GM21360 (cell line): ENCODE results near the gene SPHKAP.
"Not testable (repeated sequence)": the region's sequence is repeated elsewhere in the genome, so short reads cannot be mapped to it uniquely, and the experiment has no call there.

Source experiments
- ATAC-seq: cut with Tn5 transposase; IDR thresholded peaks from one replicate; pipeline ENCODE4 v1.9.1; 2021; ENCODE audit warnings: mild to moderate bottlenecking, moderate library complexity; ENCODE audit not compliant: unreplicated experiment

Gene SPHKAP

GRCh38 chr2:228181098-228182019 is at the start of gene SPHKAP:
Gene SPHKAP (minus strand): TSS chr2:228181687. CDS start chr2:228181598, 89 bp downstream.
- no peak for ATAC-seq

DNA sequence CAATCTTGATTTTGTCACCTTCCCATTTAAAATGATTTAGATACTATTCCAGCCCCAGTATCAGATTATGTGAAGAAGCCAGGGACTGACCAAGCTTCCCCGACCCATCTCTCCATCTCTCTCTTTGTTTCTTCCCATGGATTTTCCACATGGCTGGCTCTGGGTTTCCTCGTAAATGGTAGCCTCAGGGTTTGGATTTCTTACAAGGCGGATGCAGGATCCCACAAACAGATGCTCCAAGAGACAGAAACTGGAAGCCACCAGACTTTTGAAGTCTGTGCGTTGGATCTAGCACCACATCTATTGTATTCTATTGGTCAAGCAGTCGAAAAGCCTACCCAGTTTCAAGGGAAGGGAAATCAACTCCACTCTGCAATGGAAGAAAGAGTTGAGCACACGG is 46.0 kb upstream of the SPHKAP start:
- no peak for ATAC-seq

GRCh38 chr2:228224410-228224809 is 42.9 kb upstream of the SPHKAP start:
- no peak for ATAC-seq

- ATAC-seq: not testable (repeated sequence)
These were observed 37.1 kb upstream of the SPHKAP start for GRCh38 chr2:228218593-228218992.

DNA sequence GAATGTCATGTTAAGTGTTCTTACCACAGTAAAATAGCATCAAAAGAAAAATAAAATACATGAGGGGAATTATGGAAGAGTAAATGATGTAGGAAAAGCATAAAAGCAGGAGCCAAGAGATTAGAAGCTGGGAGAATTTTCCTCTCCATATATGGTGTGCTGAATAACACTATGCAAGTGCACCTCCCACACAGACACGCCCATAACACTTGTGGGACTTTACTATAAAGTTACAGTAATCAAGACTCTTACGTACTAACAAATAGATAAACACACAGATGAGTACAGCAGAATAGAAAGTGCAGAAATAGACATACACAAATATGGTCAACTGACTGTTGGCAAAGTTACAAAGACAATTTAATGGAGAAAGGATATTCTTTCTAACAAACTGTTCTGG is 16.0 kb upstream of the SPHKAP start:
- ATAC-seq: no peak

GRCh38 chr2:228180181-228181097 is 1.0 kb downstream of the SPHKAP start:
- ATAC-seq: no peak

GRCh38 chr2:228167290-228167689 is 14.2 kb downstream of the SPHKAP start:
- ATAC-seq: no peak

GRCh38 chr2:228164718-228165117 is 16.8 kb downstream of the SPHKAP start:
- ATAC-seq: no peak

GRCh38 chr2:228157841-228158240 is 23.6 kb downstream of the SPHKAP start:
- ATAC-seq: no peak

- ATAC-seq: no peak
These were observed 36.5 kb downstream of the SPHKAP start for GRCh38 chr2:228144961-228145360.

- ATAC-seq: peak; percentile 53
These were observed 40.5 kb downstream of the SPHKAP start for GRCh38 chr2:228140934-228141528.

DNA sequence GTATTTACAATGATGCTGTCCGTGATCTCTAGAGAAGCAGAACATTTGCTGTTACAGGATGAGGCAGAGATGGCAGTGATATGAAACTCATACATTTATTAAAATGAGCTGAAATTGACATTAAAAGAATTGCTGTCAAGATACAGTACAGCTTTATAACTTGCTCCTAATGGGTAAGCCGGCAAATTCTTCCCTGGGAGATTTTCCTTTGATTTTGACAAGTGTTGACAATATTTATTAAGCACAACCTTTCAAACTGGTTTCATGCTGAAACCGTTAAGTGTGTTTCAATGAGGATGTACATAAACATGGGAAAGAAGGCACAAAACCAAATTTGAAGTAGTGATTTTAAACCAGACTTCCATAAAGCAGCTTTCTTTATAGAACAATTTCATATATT is 45.5 kb downstream of the SPHKAP start:
- ATAC-seq: no peak

DNA sequence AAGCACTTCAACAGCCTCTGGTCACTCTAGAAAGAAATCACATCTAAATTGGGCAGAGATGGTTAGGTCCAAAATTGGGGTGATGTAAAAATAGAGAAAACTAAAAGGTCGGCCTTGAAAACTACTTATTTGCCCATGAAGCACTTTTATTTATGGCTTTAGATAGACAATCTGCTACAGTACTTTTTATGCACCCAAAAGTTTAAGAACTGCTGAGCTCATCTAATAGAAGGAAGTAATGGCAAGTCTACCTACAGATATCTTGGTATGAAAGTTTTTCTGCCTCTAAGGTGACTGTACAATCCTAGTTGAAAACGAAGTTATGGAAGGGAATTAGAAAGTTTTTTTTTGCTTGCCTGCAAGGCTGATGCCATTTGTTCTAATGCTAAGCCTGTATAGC is 46.2 kb downstream of the SPHKAP start:
- ATAC-seq: no peak

DNA sequence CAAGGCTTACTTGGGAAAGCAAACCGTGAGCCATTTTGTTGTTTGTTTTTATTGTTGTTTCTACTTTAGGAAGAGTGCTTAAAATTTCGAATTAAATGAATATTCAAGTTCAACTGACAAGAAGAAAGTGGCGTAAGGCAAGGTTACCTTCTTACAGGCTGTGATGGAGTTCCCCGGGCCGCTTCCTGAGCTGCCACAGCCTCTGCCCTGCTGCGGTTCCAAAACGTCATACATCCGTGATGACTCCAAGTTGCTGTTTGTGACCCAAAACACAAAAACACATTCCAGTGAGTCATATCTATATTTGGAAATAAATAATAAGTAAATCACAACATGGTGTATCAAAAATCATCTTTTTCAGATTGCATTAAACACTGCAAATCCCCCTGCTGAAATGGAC is 49.7 kb downstream of the SPHKAP start:
- no peak for ATAC-seq

- ATAC-seq: no peak
These were observed 55.1 kb downstream of the SPHKAP start for GRCh38 chr2:228126401-228126800.

GRCh38 chr2:228118940-228119339 is 62.5 kb downstream of the SPHKAP start:
- ATAC-seq: no peak

DNA sequence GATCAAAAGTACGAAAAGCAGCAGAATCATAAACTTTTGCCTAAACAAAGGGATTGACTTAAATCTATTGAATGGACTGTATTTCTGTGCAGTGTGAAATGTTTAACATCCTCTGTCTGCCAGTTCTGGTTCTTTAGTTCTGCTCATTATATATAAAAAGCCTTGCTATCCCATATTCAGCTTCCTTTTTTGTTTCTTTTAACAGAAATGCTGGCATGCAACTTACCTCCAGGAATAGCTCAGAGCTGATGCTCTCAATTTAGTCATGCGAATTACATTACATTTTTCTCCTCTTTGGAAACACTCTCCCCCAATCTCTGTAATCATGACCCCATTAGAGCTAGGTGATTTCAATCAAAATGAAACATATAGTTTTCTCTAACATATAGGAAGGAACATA is 73.6 kb downstream of the SPHKAP start:
- ATAC-seq: no peak

DNA sequence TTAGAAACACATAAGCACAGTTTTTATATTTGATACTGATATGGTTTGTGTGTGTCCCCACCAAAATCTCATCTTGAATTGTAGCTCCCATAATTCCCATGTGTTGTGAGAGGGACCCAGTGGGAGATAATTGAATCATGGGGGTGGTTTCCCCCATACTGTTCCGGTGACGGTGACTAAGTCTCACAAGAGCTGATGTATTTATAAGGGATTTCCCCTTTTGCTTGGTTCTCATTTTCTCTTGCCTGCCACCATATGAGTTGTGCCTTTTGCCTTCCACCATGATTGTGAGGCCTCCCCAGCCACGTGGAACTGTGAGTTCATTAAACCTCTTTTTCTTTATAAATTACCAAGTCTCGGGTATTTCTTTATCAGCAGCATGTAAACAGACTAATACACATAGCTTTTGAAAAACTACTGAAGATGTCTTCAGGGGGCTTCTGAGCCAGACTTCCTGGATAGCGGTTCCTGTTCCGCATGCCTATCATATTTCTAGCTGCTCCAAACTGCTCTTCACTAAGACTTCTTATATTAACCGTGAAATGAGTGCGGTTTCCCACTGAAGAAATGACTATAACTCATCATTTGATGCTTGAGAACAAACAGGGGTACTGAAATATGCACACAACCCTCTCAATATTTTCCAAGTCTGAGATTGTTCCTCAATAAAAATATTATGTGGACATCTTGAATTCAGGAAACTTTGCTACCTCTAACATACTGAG is 75.8 kb downstream of the SPHKAP start:
- ATAC-seq: no peak

GRCh38 chr2:228104215-228104614 is 77.3 kb downstream of the SPHKAP start:
- no peak for ATAC-seq

- ATAC-seq: no peak
These were observed 78.1 kb downstream of the SPHKAP start for GRCh38 chr2:228103379-228103778.

DNA sequence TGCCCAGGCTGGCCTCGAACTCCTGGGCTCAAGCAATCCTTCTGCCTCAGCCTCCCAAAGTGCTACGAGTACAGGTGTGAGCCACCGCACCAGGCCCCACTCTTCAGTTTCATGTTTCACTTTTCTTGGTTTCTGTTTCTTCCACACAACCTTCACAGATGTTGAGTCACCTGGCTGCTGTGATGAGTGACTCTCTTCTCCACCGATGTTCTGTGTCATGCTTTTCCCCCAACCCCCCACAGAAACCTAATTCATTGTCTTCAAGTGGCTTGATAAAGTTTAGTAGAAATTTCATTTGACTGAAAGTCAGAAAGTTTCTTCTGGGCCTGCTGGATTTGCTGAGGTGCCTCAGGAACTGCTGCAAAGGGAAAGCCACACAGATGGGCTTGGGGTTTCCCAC is 78.5 kb downstream of the SPHKAP start:
- no peak for ATAC-seq
